ENCODE data around the gene PLCB4.

The PLCB4 gene

GRCh38 chr20:9427430-9428291 is 358.8 kb downstream of the PLCB4 start:
- TF ChIP-seq CTCF (IDR thresholded peaks at IDR 0.05; ENCODE audit: borderline replicate concordance, insufficient read depth, low read depth, low read length), result no peak
- no peak overlapping the region for H3K4me3 ChIP-seq (ENCODE audit: low read depth, low read length)

- H3K4me3 ChIP-seq (ENCODE audit: low read depth, low read length), result no peak overlapping the region
- TF ChIP-seq CTCF (IDR thresholded peaks at IDR 0.05; ENCODE audit: borderline replicate concordance, insufficient read depth, low read depth, low read length), result no peak
These were observed 359.4 kb downstream of the PLCB4 start for GRCh38 chr20:9428292-9428607.

- no peak for TF ChIP-seq CTCF (IDR thresholded peaks at IDR 0.05; ENCODE audit: borderline replicate concordance, insufficient read depth, low read depth, low read length)
- H3K4me3 ChIP-seq (ENCODE audit: low read depth, low read length), result no peak overlapping the region
These were observed 370.9 kb downstream of the PLCB4 start for GRCh38 chr20:9439806-9440205.

DNA sequence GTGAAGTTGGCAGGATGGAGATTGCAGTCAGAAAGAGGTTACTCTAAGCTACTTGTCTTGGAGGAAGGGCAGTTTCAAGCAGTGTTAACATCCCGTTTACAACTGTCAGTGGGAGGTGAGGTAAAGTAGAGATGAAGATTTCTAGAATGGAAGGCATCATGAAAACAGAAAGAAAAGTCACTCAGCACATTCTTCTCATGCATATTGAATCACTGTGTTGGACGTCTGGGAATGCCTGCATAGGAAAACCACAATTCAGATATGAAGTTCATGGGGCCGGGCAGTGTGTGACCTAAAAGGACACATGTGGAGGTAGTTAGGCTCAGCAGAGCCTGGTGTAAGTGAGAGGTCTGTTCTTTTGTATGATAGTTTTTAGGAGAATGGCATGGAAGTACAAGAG is 372.0 kb downstream of the PLCB4 start:
- TF ChIP-seq CTCF (IDR thresholded peaks at IDR 0.05; ENCODE audit: borderline replicate concordance, insufficient read depth, low read depth, low read length), result no peak
- no peak overlapping the region for H3K4me3 ChIP-seq (ENCODE audit: low read depth, low read length)

- H3K4me3 ChIP-seq (ENCODE audit: low read depth, low read length), result no peak overlapping the region
- TF ChIP-seq CTCF (IDR thresholded peaks at IDR 0.05; ENCODE audit: borderline replicate concordance, insufficient read depth, low read depth, low read length), result no peak
These were observed 373.1 kb downstream of the PLCB4 start for GRCh38 chr20:9441948-9442347.

- TF ChIP-seq CTCF (IDR thresholded peaks at IDR 0.05; ENCODE audit: borderline replicate concordance, insufficient read depth, low read depth, low read length), result no peak
- H3K4me3 ChIP-seq (ENCODE audit: low read depth, low read length), result no peak overlapping the region
These were observed 374.0 kb downstream of the PLCB4 start for GRCh38 chr20:9442858-9443257.

DNA sequence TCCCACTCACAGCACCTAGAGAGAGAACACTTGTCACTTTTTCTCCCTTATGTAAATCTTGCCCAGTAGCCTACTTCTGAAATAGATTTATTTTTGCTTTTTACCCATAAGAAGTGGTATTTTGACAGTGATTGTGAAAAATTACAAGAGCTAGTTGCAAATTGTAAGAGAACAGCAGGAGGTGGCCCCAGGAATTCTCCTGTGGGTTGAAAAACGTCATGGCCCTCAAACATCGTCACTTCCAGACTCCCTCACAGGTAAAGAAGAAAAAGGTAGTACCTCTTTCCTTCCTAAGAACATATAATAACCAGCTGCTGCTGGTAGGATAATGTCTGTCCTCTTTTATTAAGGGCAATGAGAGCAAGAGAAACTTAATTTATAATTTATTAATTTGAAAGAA is 376.0 kb downstream of the PLCB4 start:
- no peak overlapping the region for H3K4me3 ChIP-seq (ENCODE audit: low read depth, low read length)
- TF ChIP-seq CTCF (IDR thresholded peaks at IDR 0.05; ENCODE audit: borderline replicate concordance, insufficient read depth, low read depth, low read length), result no peak

All from GM12875 (cell line).